Upper lobe of right lung (tissue), 1 donor: ENCODE data around the gene WDR37. TPM values are rescaled to one million over a fixed set of nuclear protein-coding genes. Genes with fewer than 3 reads are reported as not detected.
"Not testable (repeated sequence)": the region's sequence is repeated elsewhere in the genome, so short reads cannot be mapped to it uniquely, and the experiment has no call there.

ENCODE experiments used
- ATAC-seq: fragments of 200-7000 bp; cut with Tn5 transposase; one replicate; pipeline ENCODE4 v1.9.1; 2020; ENCODE audit warnings: mild to moderate bottlenecking, moderate library complexity
- DNase-seq: peaks from one replicate; pipeline ENCODE4 v3.0.0-alpha.2; 2020
- H3K27ac ChIP-seq: fragments of 200-600 bp; one replicate; pipeline ENCODE4 v1.8.0; 2022
- H3K27me3 ChIP-seq: fragments of 200-600 bp; one replicate; pipeline ENCODE4 v1.8.0; 2022; ENCODE audit warnings: mild to moderate bottlenecking
- H3K36me3 ChIP-seq: fragments of 200-600 bp; one replicate; pipeline ENCODE4 v1.8.0; 2022
- H3K4me1 ChIP-seq: fragments of 200-600 bp; one replicate; pipeline ENCODE4 v1.8.0; 2022
- H3K4me3 ChIP-seq: fragments of 200-600 bp; one replicate; pipeline ENCODE4 v1.8.0; 2022; ENCODE audit warnings: mild to moderate bottlenecking
- H3K9me3 ChIP-seq: fragments of 200-600 bp; one replicate; pipeline ENCODE4 v1.8.0; 2022
- CTCF ChIP-seq: fragments of 200-600 bp; IDR thresholded peaks from one replicate; pipeline ENCODE4 v1.8.0; 2022; ENCODE audit warnings: antibody characterized with exemption
- intact Hi-C: fragments of 100-400 bp; cut with DNase I; formaldehyde crosslinking; loops from one replicate; pipeline ENCODE4 v1.11.0; 2022
- total RNA-seq: library from RNA; stranded (reverse); fragmentation: NEBNext Ultra II Directional; extraction: Animal tissue kit (Norgen Biotek cat#: 25700); gene quantifications from one replicate; pipeline ENCODE4 v1.2.1, GENCODE V29; 2021
- donor health status: DM: no; HTN: yes; CAD: no; lungs with severe emphysema.

Gene WDR37
- total RNA-seq, 1 donor from 2014 or later, result 19.9 TPM

DNA sequence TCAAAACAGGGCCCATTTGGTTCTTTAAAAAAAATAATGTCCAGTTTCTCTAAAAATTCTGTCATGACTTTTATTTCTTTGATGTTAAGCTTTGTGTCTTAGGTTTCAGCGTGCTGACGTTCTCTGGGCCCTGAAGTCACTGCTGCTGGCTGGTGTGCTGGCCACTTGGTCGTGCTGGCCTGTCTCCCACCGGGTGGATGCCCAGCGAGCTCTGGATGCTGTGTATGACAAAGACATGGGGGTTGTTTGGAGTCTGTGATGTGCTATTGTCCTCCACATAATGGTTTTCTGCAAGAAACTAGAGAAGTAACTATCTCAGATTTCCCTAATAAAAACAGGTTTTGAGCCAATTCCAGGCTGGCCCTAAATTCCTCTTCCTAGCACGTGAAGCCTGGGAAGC, 21.0 kb upstream of the WDR37 start:
- intact Hi-C loops, result no loop called here
- no peak for DNase-seq
- Histone ChIP-seq H3K9me3 (no peaks in the 10 kb centered on the region), H3K27ac (no peak overlapping the region), H3K4me1 (no peaks in the 10 kb centered on the region), H3K27me3 (no peaks in the 10 kb centered on the region), H3K4me3 (no peak overlapping the region), H3K36me3 (peaks cover 12% of the 10 kb centered on the region)
- no peak for TF ChIP-seq CTCF
- ATAC-seq, result no peak

- Histone ChIP-seq H3K9me3 (no peaks in the 10 kb centered on the region), H3K36me3 (peaks cover 24% of the 10 kb centered on the region), H3K27ac (no peak overlapping the region), H3K4me1 (no peaks in the 10 kb centered on the region), H3K27me3 (no peaks in the 10 kb centered on the region), H3K4me3 (no peak overlapping the region)
- no peak for TF ChIP-seq CTCF
- ATAC-seq, result peak; percentile 39
- no peak for DNase-seq
- intact Hi-C loops, result no loop called here
Observed at GRCh38 chr10:1036341-1036791, 19.8 kb upstream of the WDR37 start.

DNA sequence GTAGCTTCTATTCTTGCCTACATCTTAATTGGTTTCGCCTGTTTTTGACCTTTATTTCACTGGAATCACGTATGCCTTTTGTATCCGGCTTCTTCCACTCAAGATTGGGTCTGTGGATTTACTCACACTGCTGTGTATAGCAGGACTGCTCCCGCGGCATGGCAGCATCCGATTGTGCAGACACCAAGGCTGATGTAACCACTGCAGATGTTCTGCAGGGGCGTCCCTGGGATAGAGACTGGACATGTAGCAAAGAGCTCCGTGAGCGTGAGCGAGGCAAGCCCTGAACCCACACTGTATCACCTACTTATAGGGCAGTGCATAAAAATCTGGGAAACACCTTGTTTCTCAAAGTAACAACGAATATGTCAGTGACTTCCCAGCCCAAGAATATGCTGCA, 19.1 kb upstream of the WDR37 start:
- no peak for TF ChIP-seq CTCF
- Histone ChIP-seq H3K4me3 (no peak overlapping the region), H3K27me3 (no peaks in the 10 kb centered on the region), H3K4me1 (no peaks in the 10 kb centered on the region), H3K27ac (no peak overlapping the region), H3K9me3 (no peaks in the 10 kb centered on the region), H3K36me3 (peaks cover 31% of the 10 kb centered on the region)
- no peak for ATAC-seq
- intact Hi-C loops, result no loop called here
- no peak for DNase-seq

GRCh38 chr10:1038769-1039168, 17.4 kb upstream of the WDR37 start:
- intact Hi-C loops, DNase-seq: not testable (repeated sequence)

GRCh38 chr10:1040133-1040532, 16.1 kb upstream of the WDR37 start:
- no peaks in the 10 kb centered on the region for H3K9me3 ChIP-seq
- intact Hi-C loops, result no loop called here
- no peaks in the 10 kb centered on the region for H3K27me3 ChIP-seq
- no peak overlapping the region for H3K27ac ChIP-seq
- H3K4me1 ChIP-seq, result peaks cover 12% of the 10 kb centered on the region
- no peak overlapping the region for H3K4me3 ChIP-seq
- DNase-seq, result no peak
- H3K36me3 ChIP-seq, result peaks cover 45% of the 10 kb centered on the region
- no peak for TF ChIP-seq CTCF
- ATAC-seq, result no peak

More at GRCh38 chr10:1038769-1039168, 17.4 kb upstream of the WDR37 start:
- not testable (repeated sequence) for H3K4me1 ChIP-seq, H3K27me3 ChIP-seq, ATAC-seq, H3K4me3 ChIP-seq, H3K27ac ChIP-seq, H3K9me3 ChIP-seq
- peaks cover 45% of the 10 kb centered on the region for H3K36me3 ChIP-seq

DNA sequence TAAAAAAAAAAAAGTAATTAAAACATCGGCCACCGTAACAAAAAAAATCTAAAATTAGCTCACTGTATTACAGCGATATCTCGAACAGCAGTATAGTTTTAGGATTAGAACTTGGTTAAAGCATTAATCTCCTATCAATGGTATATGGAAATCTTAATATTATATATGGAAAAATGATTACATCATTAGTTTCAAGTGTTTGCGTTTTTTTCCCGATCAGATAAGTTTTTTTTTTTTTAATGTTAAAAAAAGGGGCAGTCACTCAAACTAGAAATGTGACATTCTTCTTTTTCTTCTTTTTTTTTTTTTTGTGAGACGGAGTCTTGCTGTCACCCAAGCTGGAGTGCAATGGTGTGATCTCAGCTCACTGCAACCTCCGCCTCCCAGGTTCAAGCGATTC, 14.7 kb upstream of the WDR37 start:
- H3K27ac ChIP-seq, result no peak overlapping the region
- peaks cover 45% of the 10 kb centered on the region for H3K36me3 ChIP-seq
- H3K4me3 ChIP-seq, result no peak overlapping the region
- no peak for DNase-seq
- no peak for TF ChIP-seq CTCF
- no peak for ATAC-seq
- no peaks in the 10 kb centered on the region for H3K27me3 ChIP-seq
- H3K4me1 ChIP-seq, result peaks cover 12% of the 10 kb centered on the region
- intact Hi-C loops, result no loop called here
- no peaks in the 10 kb centered on the region for H3K9me3 ChIP-seq
